CD4-positive, alpha-beta T cell (primary cell): ENCODE data around the gene ABCC8. TPM values are rescaled to one million over a fixed set of nuclear protein-coding genes. Genes with fewer than 3 reads are reported as not detected.

Experiments
- ATAC-seq: fragments of 200-7000 bp; cut with Tn5 transposase; one replicate; pipeline ENCODE4 v1.10.0; 2022; ENCODE audit warnings: mild to moderate bottlenecking; ENCODE audit not compliant: poor library complexity
- CTCF ChIA-PET: fragments of 350-600 bp; sonication (Branson Sonifier 250); formaldehyde crosslinking; loops from one replicate; lab custom pipeline; 2021; ENCODE audit warnings: antibody characterized with exemption, inconsistent platforms; lab: Charles Lee
- POLR2A ChIA-PET: fragments of 350-600 bp; sonication (Branson Sonifier 250); formaldehyde crosslinking; loops from one replicate; lab custom pipeline; 2021; ENCODE audit warnings: antibody characterized with exemption, inconsistent platforms; lab: Charles Lee
- DNase-seq, 14 experiments: peaks; one replicate each; pipeline ENCODE4 v3.0.0-alpha.2; 2013 to 2020; ENCODE audit warnings: mixed read lengths in 2 of 14
- H3K27ac ChIP-seq, 2 donors: one replicate each; pipeline versions ENCODE4 v1.5.1 to v1.7.0; 2013; ENCODE audit warnings: low read length in 2 of 2, low read depth in 1 of 2, mild to moderate bottlenecking in 1 of 2
- H3K27me3 ChIP-seq, 2 experiments: 1 replicate in 1 of 2; 2 replicates in 1 of 2; pipeline versions ENCODE4 v1.6.1 to v1.7.0; 2013; ENCODE audit warnings: low read length in 2 of 2, control low read depth in 1 of 2, mild to moderate bottlenecking in 1 of 2, moderate library complexity in 1 of 2; ENCODE audit not compliant: insufficient read depth in 2 of 2, control insufficient read depth in 1 of 2
- H3K36me3 ChIP-seq: one replicate; pipeline ENCODE4 v1.6.1; 2013; ENCODE audit warnings: low read length, control low read depth; ENCODE audit not compliant: insufficient read depth
- H3K4me1 ChIP-seq: one replicate; pipeline ENCODE4 v1.6.1; 2013; ENCODE audit warnings: low read length, control low read depth; ENCODE audit not compliant: insufficient read depth
- H3K4me3 ChIP-seq: one replicate; pipeline ENCODE4 v1.5.1; 2013; ENCODE audit warnings: mild to moderate bottlenecking, low read length, moderate library complexity
- H3K9me3 ChIP-seq, 2 experiments: 1 replicate in 1 of 2; 2 replicates in 1 of 2; pipeline versions ENCODE4 v1.6.1 to v1.7.0; 2013; ENCODE audit warnings: low read length in 2 of 2, mild to moderate bottlenecking in 2 of 2, control low read depth in 1 of 2, moderate library complexity in 1 of 2; ENCODE audit not compliant: control insufficient read depth in 1 of 2, insufficient read depth in 1 of 2
- H3K27ac Mint-ChIP-seq: one replicate; pipeline ENCODE4 v1.8.0; 2020; ENCODE audit warnings: mixed read lengths
- H3K27me3 Mint-ChIP-seq: one replicate; pipeline ENCODE4 v1.8.0; 2021; ENCODE audit warnings: mixed read lengths
- H3K36me3 Mint-ChIP-seq: one replicate; pipeline ENCODE4 v1.8.0; 2021; ENCODE audit warnings: low read depth, mixed read lengths
- H3K4me1 Mint-ChIP-seq: one replicate; pipeline ENCODE4 v1.8.0; 2021; ENCODE audit warnings: low read depth, mixed read lengths
- H3K4me3 Mint-ChIP-seq: one replicate; pipeline ENCODE4 v1.8.0; 2020; ENCODE audit warnings: mild to moderate bottlenecking, mixed read lengths
- H3K9me3 Mint-ChIP-seq: one replicate; pipeline ENCODE4 v1.8.0; 2020; ENCODE audit warnings: mixed read lengths
- intact Hi-C, 2 experiments: fragments of 100-400 bp; cut with DNase I in 1 of 2; cut with micrococcal nuclease in 1 of 2; formaldehyde crosslinking; loops; one replicate each; pipeline versions ENCODE4 v1.15.1 to v1.9.0; 2023 to 2025; cut with DNase I, micrococcal nuclease
- total RNA-seq, 174 experiments: library from RNA in 2 of 174; stranded (reverse) in 2 of 174; gene quantifications; one replicate each; pipeline ENCODE4 v1.2.3 and lab custom pipeline; 2021 to 2026
- TF ChIP-seq, protein P1 (sequence below): fragments of 200-600 bp; IDR thresholded peaks from one replicate; pipeline ENCODE4 v1.8.0; 2022; ENCODE audit warnings: antibody characterized with exemption, mild to moderate bottlenecking

ABCC8 gene
- total RNA-seq, 2 experiments from 2014 or later = not detected

DNA sequence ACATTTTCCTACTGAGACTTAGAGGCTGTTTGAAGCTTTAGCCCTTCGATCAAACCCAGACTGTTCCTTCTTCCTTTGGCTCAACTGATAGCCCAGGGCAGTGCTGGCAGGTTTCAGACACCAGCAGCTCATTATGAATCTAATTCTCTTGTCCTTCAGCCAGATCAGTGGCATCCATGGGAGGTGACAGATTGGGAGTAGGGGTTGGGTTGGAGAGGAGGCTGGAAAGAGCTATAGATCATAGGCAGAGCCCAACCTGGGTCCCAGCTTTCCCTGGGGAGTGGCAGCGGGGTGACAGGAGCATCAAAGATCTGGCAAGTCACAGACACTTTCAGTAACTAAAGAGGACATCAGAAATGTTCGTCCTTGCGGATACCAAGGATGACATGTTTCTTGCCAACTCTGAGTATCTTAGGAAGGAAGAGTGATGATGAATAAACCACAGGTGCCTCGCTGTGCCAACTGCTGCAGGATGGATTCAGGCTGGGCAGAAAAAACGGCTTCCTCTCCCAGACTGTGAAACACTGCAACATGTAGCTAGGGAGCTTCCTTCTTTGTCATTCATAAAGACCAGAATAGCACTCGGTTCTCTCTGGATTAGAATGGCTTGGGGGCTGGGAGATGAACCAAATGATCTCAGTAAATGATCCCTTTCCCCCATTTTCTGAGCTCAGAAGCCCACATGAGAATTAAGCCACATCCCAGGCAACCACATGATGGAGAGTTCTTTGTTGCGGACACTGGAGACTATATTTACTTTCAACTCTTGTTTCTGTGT lies 19.1 kb downstream of the ABCC8 start:
- Histone ChIP-seq H3K4me3 (no peak overlapping the region), H3K27ac (no peak overlapping the region), H3K27me3 (no peaks in the 10 kb centered on the region), H3K4me1 (no peaks in the 10 kb centered on the region), H3K9me3 (no peaks in the 10 kb centered on the region), H3K36me3 (no peaks in the 10 kb centered on the region)
- Mint-ChIP-seq H3K27ac (no peak overlapping the region), H3K27me3 (no peaks in the 10 kb centered on the region), H3K4me3 (no peak overlapping the region), H3K4me1 (no peaks in the 10 kb centered on the region), H3K36me3 (no peaks in the 10 kb centered on the region), H3K9me3 (no peaks in the 10 kb centered on the region)
- intact Hi-C loops = no loop called here
- POLR2A ChIA-PET = no interaction called here
- TF ChIP-seq, protein P1, sequence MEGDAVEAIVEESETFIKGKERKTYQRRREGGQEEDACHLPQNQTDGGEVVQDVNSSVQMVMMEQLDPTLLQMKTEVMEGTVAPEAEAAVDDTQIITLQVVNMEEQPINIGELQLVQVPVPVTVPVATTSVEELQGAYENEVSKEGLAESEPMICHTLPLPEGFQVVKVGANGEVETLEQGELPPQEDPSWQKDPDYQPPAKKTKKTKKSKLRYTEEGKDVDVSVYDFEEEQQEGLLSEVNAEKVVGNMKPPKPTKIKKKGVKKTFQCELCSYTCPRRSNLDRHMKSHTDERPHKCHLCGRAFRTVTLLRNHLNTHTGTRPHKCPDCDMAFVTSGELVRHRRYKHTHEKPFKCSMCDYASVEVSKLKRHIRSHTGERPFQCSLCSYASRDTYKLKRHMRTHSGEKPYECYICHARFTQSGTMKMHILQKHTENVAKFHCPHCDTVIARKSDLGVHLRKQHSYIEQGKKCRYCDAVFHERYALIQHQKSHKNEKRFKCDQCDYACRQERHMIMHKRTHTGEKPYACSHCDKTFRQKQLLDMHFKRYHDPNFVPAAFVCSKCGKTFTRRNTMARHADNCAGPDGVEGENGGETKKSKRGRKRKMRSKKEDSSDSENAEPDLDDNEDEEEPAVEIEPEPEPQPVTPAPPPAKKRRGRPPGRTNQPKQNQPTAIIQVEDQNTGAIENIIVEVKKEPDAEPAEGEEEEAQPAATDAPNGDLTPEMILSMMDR = no peak
- CTCF ChIA-PET = no interaction called here
- DNase-seq = no peak
- no peak for ATAC-seq

DNA sequence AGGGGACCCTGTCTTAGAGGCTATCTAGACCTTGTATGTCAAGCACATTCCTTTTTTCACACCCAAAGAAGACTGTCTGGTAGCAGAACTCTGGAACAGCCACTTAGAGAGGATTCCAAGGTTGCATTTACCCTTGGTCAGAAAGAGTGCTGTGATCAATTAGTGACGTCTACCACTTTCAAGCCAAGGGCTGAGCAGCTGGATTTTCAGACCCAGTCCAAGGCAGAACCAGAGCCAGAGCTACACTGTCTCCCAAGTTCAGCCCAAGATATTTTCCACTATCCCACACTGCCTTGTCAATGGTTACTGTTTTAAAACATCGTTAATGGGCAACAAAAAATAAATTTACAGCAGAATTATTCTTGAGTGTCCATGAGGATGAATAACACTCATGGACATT lies 24.0 kb downstream of the ABCC8 start:
- H3K4me3 Mint-ChIP-seq = no peak overlapping the region
- H3K27me3 ChIP-seq = no peaks in the 10 kb centered on the region
- no peak overlapping the region for H3K4me3 ChIP-seq
- no peaks in the 10 kb centered on the region for H3K36me3 Mint-ChIP-seq
- H3K9me3 ChIP-seq = no peaks in the 10 kb centered on the region
- no peak overlapping the region for H3K27ac Mint-ChIP-seq
- no peak for DNase-seq
- no peak for ATAC-seq
- no peaks in the 10 kb centered on the region for H3K36me3 ChIP-seq
- H3K9me3 Mint-ChIP-seq = no peaks in the 10 kb centered on the region
- H3K27ac ChIP-seq = no peak overlapping the region
- H3K4me1 Mint-ChIP-seq = no peaks in the 10 kb centered on the region
- ChIA-PET CTCF (no interaction called here), POLR2A (no interaction called here)
- intact Hi-C loops = no loop called here
- TF ChIP-seq, protein P1 = no peak
- peaks cover 5% of the 10 kb centered on the region for H3K27me3 Mint-ChIP-seq
- H3K4me1 ChIP-seq = no peaks in the 10 kb centered on the region

DNA sequence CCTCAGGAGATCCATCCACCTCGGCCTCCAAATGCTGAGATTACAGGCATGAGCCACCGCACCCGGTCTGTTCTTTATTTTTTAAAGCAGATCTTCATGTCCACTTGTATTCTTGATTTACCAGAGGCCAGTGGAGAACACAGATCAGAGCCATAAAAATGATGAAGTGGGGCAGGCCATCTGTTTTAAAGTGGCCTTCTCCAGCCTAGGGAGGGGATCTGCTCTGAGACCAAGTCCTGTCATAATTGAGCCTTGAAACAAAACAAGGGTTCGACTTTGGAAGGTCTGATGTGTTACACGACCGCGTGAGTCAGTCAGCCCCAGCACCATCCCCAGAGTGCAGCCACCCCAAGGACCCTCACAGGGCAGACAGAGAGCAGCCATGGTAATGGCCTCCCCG lies 27.5 kb downstream of the ABCC8 start:
- ChIA-PET CTCF (no interaction called here), POLR2A (no interaction called here)
- Mint-ChIP-seq H3K36me3 (no peaks in the 10 kb centered on the region), H3K27ac (no peak overlapping the region), H3K9me3 (no peaks in the 10 kb centered on the region), H3K4me1 (no peaks in the 10 kb centered on the region), H3K4me3 (no peak overlapping the region), H3K27me3 (peaks cover 5% of the 10 kb centered on the region)
- ATAC-seq (no peak), DNase-seq (no peak)
- Histone ChIP-seq H3K4me3 (no peak overlapping the region), H3K9me3 (no peaks in the 10 kb centered on the region), H3K4me1 (no peaks in the 10 kb centered on the region), H3K27ac (no peak overlapping the region), H3K36me3 (no peaks in the 10 kb centered on the region), H3K27me3 (no peaks in the 10 kb centered on the region)
- TF ChIP-seq, protein P1 = no peak
- intact Hi-C loops = no loop called here
